ENCODE measurements around the gene CACNA2D3. TPM values are rescaled to one million over a fixed set of nuclear protein-coding genes. Genes with fewer than 3 reads are reported as not detected.

Gene CACNA2D3
- total and polyA plus RNA-seq, 2 experiments from 2014 or later = 0.30 to 0.43 TPM

GRCh38 chr3:54888162-54888561 is 765.8 kb downstream of the CACNA2D3 start:
- no peak for TF ChIP-seq EZH2 (IDR thresholded peaks at IDR 0.05; ENCODE audit: insufficient read depth, poor library complexity, severe bottlenecking)
- TF ChIP-seq EZH2phosphoT487 (IDR thresholded peaks at IDR 0.05; ENCODE audit: insufficient read depth, low read depth) = no peak
- WGBS, 2 experiments (ENCODE audit: low coverage in 1 of 2, low lambda C conversion rate in 2 of 2, missing lambda C conversion rate in 2 of 2) = 97 to 98% methylated on average over 9 of the region's 9 CpGs
- Histone ChIP-seq H3K4me2 (ENCODE audit: unreplicated experiment) (no peak overlapping the region), H3K4me3 (no peak overlapping the region), H3K9me3 (ENCODE audit: low read depth) (no peaks in the 10 kb centered on the region), H3K79me2 (ENCODE audit: insufficient read depth) (no peaks in the 10 kb centered on the region), H3K9ac (no peak overlapping the region), H3K4me1 (ENCODE audit: insufficient read depth) (peaks cover 30% of the 10 kb centered on the region), H2AFZ (no peak overlapping the region), H3K9me2 (ENCODE audit: insufficient read depth) (no peaks in the 10 kb centered on the region), H3F3A (ENCODE audit: insufficient read depth) (peaks cover 28% of the 10 kb centered on the region), H3K27me3 (replicated peaks; ENCODE audit: insufficient read depth) (no peaks in the 10 kb centered on the region), H3K27ac (no peak overlapping the region), H4K20me1 (ENCODE audit: insufficient read depth) (no peaks in the 10 kb centered on the region), H3K36me3 (ENCODE audit: low read depth) (no peaks in the 10 kb centered on the region)
- no peak for DNase-seq
- in situ Hi-C loops (cut with MboI) = loop anchor here (10.0 kb wide), 1 partner anchor 277 kb away; no protein-coding TSS in a partner anchor

GRCh38 chr3:54888873-54889272 is 766.5 kb downstream of the CACNA2D3 start:
- Histone ChIP-seq H3K4me2 (ENCODE audit: unreplicated experiment) (no peak overlapping the region), H4K20me1 (ENCODE audit: insufficient read depth) (no peaks in the 10 kb centered on the region), H3K4me1 (ENCODE audit: insufficient read depth) (peaks cover 29% of the 10 kb centered on the region), H3F3A (ENCODE audit: insufficient read depth) (peaks cover 30% of the 10 kb centered on the region), H3K27ac (no peak overlapping the region), H3K79me2 (ENCODE audit: insufficient read depth) (no peaks in the 10 kb centered on the region), H3K27me3 (replicated peaks; ENCODE audit: insufficient read depth) (no peaks in the 10 kb centered on the region), H3K9ac (no peak overlapping the region), H3K9me3 (ENCODE audit: low read depth) (no peaks in the 10 kb centered on the region), H3K36me3 (ENCODE audit: low read depth) (no peaks in the 10 kb centered on the region), H3K4me3 (no peak overlapping the region), H2AFZ (no peak overlapping the region), H3K9me2 (ENCODE audit: insufficient read depth) (no peaks in the 10 kb centered on the region)
- TF ChIP-seq EZH2 (IDR thresholded peaks at IDR 0.05; ENCODE audit: insufficient read depth, poor library complexity, severe bottlenecking) (no peak), EZH2phosphoT487 (IDR thresholded peaks at IDR 0.05; ENCODE audit: insufficient read depth, low read depth) (no peak)
- in situ Hi-C loops (cut with MboI) = loop anchor here (10.0 kb wide), 1 partner anchor 276 kb away; no protein-coding TSS in a partner anchor
- WGBS, 2 experiments (ENCODE audit: low coverage in 1 of 2, low lambda C conversion rate in 2 of 2, missing lambda C conversion rate in 2 of 2) = 97 to 100% methylated on average over 1 of the region's 1 CpG
- no peak for DNase-seq

GRCh38 chr3:54889731-54890130 is 767.4 kb downstream of the CACNA2D3 start:
- no peaks in the 10 kb centered on the region for H3K9me3 ChIP-seq (ENCODE audit: low read depth)
- no peak for TF ChIP-seq EZH2 (IDR thresholded peaks at IDR 0.05; ENCODE audit: insufficient read depth, poor library complexity, severe bottlenecking)
- H3K27me3 ChIP-seq (replicated peaks; ENCODE audit: insufficient read depth) = no peaks in the 10 kb centered on the region
- no peak overlapping the region for H3K4me2 ChIP-seq (ENCODE audit: unreplicated experiment)
- no peak overlapping the region for H3K4me3 ChIP-seq
- no peak overlapping the region for H2AFZ ChIP-seq
- 83 to 91% methylated on average over 3 of the region's 3 CpGs for WGBS, 2 experiments (ENCODE audit: low coverage in 1 of 2, low lambda C conversion rate in 2 of 2, missing lambda C conversion rate in 2 of 2)
- no peaks in the 10 kb centered on the region for H4K20me1 ChIP-seq (ENCODE audit: insufficient read depth)
- H3K9me2 ChIP-seq (ENCODE audit: insufficient read depth) = no peaks in the 10 kb centered on the region
- DNase-seq = no peak
- no peak overlapping the region for H3K27ac ChIP-seq
- no peaks in the 10 kb centered on the region for H3K79me2 ChIP-seq (ENCODE audit: insufficient read depth)
- peaks cover 29% of the 10 kb centered on the region for H3K4me1 ChIP-seq (ENCODE audit: insufficient read depth)
- peaks cover 30% of the 10 kb centered on the region for H3F3A ChIP-seq (ENCODE audit: insufficient read depth)
- no peak overlapping the region for H3K9ac ChIP-seq
- H3K36me3 ChIP-seq (ENCODE audit: low read depth) = no peaks in the 10 kb centered on the region
- in situ Hi-C loops (cut with MboI) = loop anchor here (10.0 kb wide), 1 partner anchor 275 kb away; no protein-coding TSS in a partner anchor

DNA sequence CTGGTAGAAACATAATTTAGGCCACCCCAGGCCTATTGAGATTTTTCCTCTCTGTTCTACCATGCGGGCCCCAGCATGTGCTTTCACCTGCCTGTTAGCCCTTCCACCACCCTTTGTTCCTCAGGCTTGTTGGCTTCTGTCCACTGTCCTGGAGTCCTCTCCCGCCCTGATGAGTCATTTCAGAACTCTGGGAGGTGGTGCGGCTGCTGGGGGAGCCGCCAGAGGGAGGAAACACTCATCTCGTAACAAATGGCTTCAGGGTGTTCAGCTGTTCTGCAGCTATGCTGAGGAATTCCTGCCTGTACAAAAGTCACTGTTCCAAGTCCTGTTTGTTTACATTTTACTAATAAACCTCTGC is 769.2 kb downstream of the CACNA2D3 start:
- in situ Hi-C loops (cut with MboI) = no loop called here
- no peaks in the 10 kb centered on the region for H3K36me3 ChIP-seq (ENCODE audit: low read depth)
- peaks cover 30% of the 10 kb centered on the region for H3F3A ChIP-seq (ENCODE audit: insufficient read depth)
- H3K27me3 ChIP-seq (replicated peaks; ENCODE audit: insufficient read depth) = no peaks in the 10 kb centered on the region
- H3K4me1 ChIP-seq (ENCODE audit: insufficient read depth) = peaks cover 30% of the 10 kb centered on the region
- H3K9me2 ChIP-seq (ENCODE audit: insufficient read depth) = no peaks in the 10 kb centered on the region
- no peak for TF ChIP-seq EZH2 (IDR thresholded peaks at IDR 0.05; ENCODE audit: insufficient read depth, poor library complexity, severe bottlenecking)
- no peak for TF ChIP-seq EZH2phosphoT487 (IDR thresholded peaks at IDR 0.05; ENCODE audit: insufficient read depth, low read depth)
- no peaks in the 10 kb centered on the region for H3K79me2 ChIP-seq (ENCODE audit: insufficient read depth)
- H2AFZ ChIP-seq = peak overlapping the region; percentile 44
- no peaks in the 10 kb centered on the region for H4K20me1 ChIP-seq (ENCODE audit: insufficient read depth)
- H3K9ac ChIP-seq = no peak overlapping the region; the same call in 1 of the 2 replicates
- no peaks in the 10 kb centered on the region for H3K9me3 ChIP-seq (ENCODE audit: low read depth)
- H3K4me2 ChIP-seq (ENCODE audit: unreplicated experiment) = peak overlapping the region; percentile 77
- WGBS, 2 experiments (ENCODE audit: low coverage in 1 of 2, low lambda C conversion rate in 2 of 2, missing lambda C conversion rate in 2 of 2) = 0 to 5% methylated on average over 5 of the region's 5 CpGs
- 0 out of 2 replicates have a peak overlapping the region, but pooled peaks have one; percentile 21 for H3K4me3 ChIP-seq
- peak; percentile 99 for DNase-seq
- H3K27ac ChIP-seq = peak overlapping the region; percentile 68

- Histone ChIP-seq H3K4me1 (ENCODE audit: insufficient read depth) (peaks cover 36% of the 10 kb centered on the region), H3K4me2 (ENCODE audit: unreplicated experiment) (peak overlapping the region; percentile 77), H3K9ac (no peak overlapping the region), H4K20me1 (ENCODE audit: insufficient read depth) (no peaks in the 10 kb centered on the region), H3K4me3 (0 out of 2 replicates have a peak overlapping the region, but pooled peaks have one; percentile 21), H3K27me3 (replicated peaks; ENCODE audit: insufficient read depth) (no peaks in the 10 kb centered on the region), H3K9me3 (ENCODE audit: low read depth) (no peaks in the 10 kb centered on the region), H3K36me3 (ENCODE audit: low read depth) (no peaks in the 10 kb centered on the region), H3K79me2 (ENCODE audit: insufficient read depth) (no peaks in the 10 kb centered on the region), H3F3A (ENCODE audit: insufficient read depth) (peaks cover 30% of the 10 kb centered on the region), H3K27ac (peak overlapping the region; percentile 68), H2AFZ (peak overlapping the region; percentile 44; the same call in 1 of the 2 replicates), H3K9me2 (ENCODE audit: insufficient read depth) (no peaks in the 10 kb centered on the region)
- no peak for DNase-seq
- in situ Hi-C loops (cut with MboI) = no loop called here
- 55 to 66% methylated on average over 2 of the region's 2 CpGs for WGBS, 2 experiments (ENCODE audit: low coverage in 1 of 2, low lambda C conversion rate in 2 of 2, missing lambda C conversion rate in 2 of 2)
- TF ChIP-seq EZH2phosphoT487 (IDR thresholded peaks at IDR 0.05; ENCODE audit: insufficient read depth, low read depth) = no peak
- no peak for TF ChIP-seq EZH2 (IDR thresholded peaks at IDR 0.05; ENCODE audit: insufficient read depth, poor library complexity, severe bottlenecking)
Measured at GRCh38 chr3:54892168-54892567, 769.8 kb downstream of the CACNA2D3 start.
